Liver (tissue), 9 donors: ENCODE results near the gene PJA1. TPM values are rescaled to one million over a fixed set of nuclear protein-coding genes. Genes with fewer than 3 reads are reported as not detected.

Experiments
- DNase-seq: peaks from one replicate; pipeline ENCODE4 v3.0.0-alpha.2; 2017; ENCODE audit warnings: low spot score
- H3K27ac ChIP-seq, 2 donors: one replicate each; pipeline ENCODE4 v1.7.0; 2013; ENCODE audit warnings: inconsistent platforms in 2 of 2, low read length in 2 of 2, control low read depth in 1 of 2, low read depth in 1 of 2, mild to moderate bottlenecking in 1 of 2
- H3K27me3 ChIP-seq, 4 donors: one replicate each; pipeline versions ENCODE4 v1.6.1 to v1.7.0; 2013; ENCODE audit warnings: low read length in 3 of 4, inconsistent platforms in 1 of 4, mild to moderate bottlenecking in 1 of 4, moderate library complexity in 1 of 4; ENCODE audit not compliant: control insufficient read depth in 4 of 4, insufficient read depth in 4 of 4
- H3K36me3 ChIP-seq, 4 donors: one replicate each; pipeline versions ENCODE4 v1.6.1 to v1.7.0; 2013; ENCODE audit warnings: low read length in 3 of 4, mild to moderate bottlenecking in 3 of 4, low read depth in 1 of 4, moderate library complexity in 1 of 4; ENCODE audit not compliant: control insufficient read depth in 4 of 4, insufficient read depth in 3 of 4
- H3K4me1 ChIP-seq, 4 donors: one replicate each; pipeline versions ENCODE4 v1.6.1 to v1.7.0; 2013; ENCODE audit warnings: low read length in 3 of 4, mild to moderate bottlenecking in 3 of 4, moderate library complexity in 1 of 4; ENCODE audit not compliant: control insufficient read depth in 4 of 4, insufficient read depth in 4 of 4
- H3K4me3 ChIP-seq, 3 donors: one replicate each; pipeline versions ENCODE4 v1.6.1 to v1.7.0; 2013; ENCODE audit warnings: low read length in 3 of 3, control low read depth in 1 of 3, low read depth in 1 of 3, mild to moderate bottlenecking in 1 of 3
- H3K9ac ChIP-seq, 2 donors: one replicate each; pipeline ENCODE4 v1.7.0; 2013; ENCODE audit warnings: low read length in 2 of 2, mild to moderate bottlenecking in 2 of 2, moderate library complexity in 2 of 2, control low read depth in 1 of 2, low read depth in 1 of 2
- H3K9me3 ChIP-seq, 4 donors: one replicate each; pipeline versions ENCODE4 v1.6.1 to v1.7.0; 2013; ENCODE audit warnings: low read length in 3 of 4; ENCODE audit not compliant: control insufficient read depth in 4 of 4
- ATF3 ChIP-seq: IDR thresholded peaks from 2 replicates; pipeline ENCODE4 v1.6.1; 2016; ENCODE audit warnings: antibody characterized with exemption
- EGR1 ChIP-seq, 2 donors: IDR thresholded peaks; 2 replicates each; pipeline ENCODE4 v1.6.1; 2016 to 2018; ENCODE audit warnings: antibody characterized with exemption in 2 of 2, low read depth in 2 of 2
- FOXA1 ChIP-seq: IDR thresholded peaks from 2 replicates; pipeline ENCODE4 v1.6.1; 2016; ENCODE audit warnings: antibody characterized with exemption
- GABPA ChIP-seq, 2 donors: IDR thresholded peaks in 1 of 2; conservative IDR thresholded peaks in 1 of 2; 2 replicates each; pipeline ENCODE4 v1.6.1; 2016; ENCODE audit warnings: antibody characterized with exemption in 2 of 2, mild to moderate bottlenecking in 1 of 2, moderate library complexity in 1 of 2
- HNF4A ChIP-seq, 2 donors: conservative IDR thresholded peaks; 2 replicates each; pipeline ENCODE4 v1.6.1; 2016; ENCODE audit warnings: antibody characterized with exemption in 2 of 2, mild to moderate bottlenecking in 2 of 2
- HNF4G ChIP-seq: IDR thresholded peaks from 2 replicates; pipeline ENCODE4 v1.6.1; 2016; ENCODE audit warnings: antibody characterized with exemption
- JUND ChIP-seq, 2 donors: IDR thresholded peaks; 2 replicates each; pipeline ENCODE4 v1.6.1; 2016; ENCODE audit warnings: antibody characterized with exemption in 2 of 2
- NR2F2 ChIP-seq: IDR thresholded peaks from 2 replicates; pipeline ENCODE4 v1.6.1; 2016; ENCODE audit warnings: antibody characterized with exemption
- RAD21 ChIP-seq, 2 donors: IDR thresholded peaks; 2 replicates each; pipeline ENCODE4 v1.6.1; 2016; ENCODE audit warnings: antibody characterized with exemption in 2 of 2, mild to moderate bottlenecking in 2 of 2
- RXRA ChIP-seq, 2 donors: IDR thresholded peaks; 2 replicates each; pipeline ENCODE4 v1.6.1; 2017 to 2018; ENCODE audit warnings: antibody characterized with exemption in 2 of 2, mild to moderate bottlenecking in 1 of 2
- TAF1 ChIP-seq: conservative IDR thresholded peaks from 2 replicates; pipeline ENCODE4 v1.6.1; 2016; ENCODE audit warnings: antibody characterized with exemption, mild to moderate bottlenecking
- YY1 ChIP-seq: IDR thresholded peaks from 2 replicates; pipeline ENCODE4 v1.6.1; 2016; ENCODE audit warnings: antibody characterized with exemption, mild to moderate bottlenecking
- WGBS: extraction: QIAGEN DNeasy Blood & Tissue Kit; methylation state at CpG from one replicate; pipeline ENCODE4 v1.1.7; 2013; 5-methylcytosine and 5-hydroxymethylcytosine counted together
- polyA plus RNA-seq, 2 donors: library from polyadenylated mRNA; stranded (reverse) in 1 of 2; unstranded in 1 of 2; fragments of 200-250 nt in 1 of 2; fragments of >200 nt in 1 of 2; fragmentation: Nextera tagmentation in 1 of 2; extraction: Ambion mirVana in 1 of 2; gene quantifications; one replicate each; pipeline versions ENCODE4 v1.2.1 to v1.2.3, GENCODE V29; 2013 to 2015
- total RNA-seq, 2 donors: library from RNA; depleted of rRNA; stranded (reverse); fragments of >200 nt; gene quantifications; one replicate each; pipeline ENCODE4 v1.2.3, GENCODE V29; 2014
- TF ChIP-seq, protein P1 (sequence below): IDR thresholded peaks from 2 replicates; pipeline ENCODE4 v1.6.1; 2016; ENCODE audit warnings: antibody characterized with exemption
- TF ChIP-seq, protein P2 (sequence below): IDR thresholded peaks from 2 replicates; pipeline ENCODE4 v1.6.1; 2016; ENCODE audit warnings: antibody characterized with exemption
- TF ChIP-seq, protein P3 (sequence below): IDR thresholded peaks from 2 replicates; pipeline ENCODE4 v1.6.1; 2016; ENCODE audit warnings: antibody characterized with exemption, mild to moderate bottlenecking
- donor health status: healthy.
- donor health status: healthy.
- donor health status: healthy.
- donor health status: healthy.
- donor health status: healthy.

The PJA1 gene
- total and polyA plus RNA-seq, 4 donors: 4.6 to 6.0 (median 5.0) TPM

GRCh38 chrX:69172937-69173336, 7.7 kb upstream of the PJA1 start:
- WGBS: 80% methylated on average over 3 of the region's 3 CpGs
- no peaks in the 10 kb centered on the region for H3K4me1 ChIP-seq
- H3K27me3 ChIP-seq: no peaks in the 10 kb centered on the region
- no peak for DNase-seq
- H3K36me3 ChIP-seq: no peaks in the 10 kb centered on the region
- no peak overlapping the region for H3K27ac ChIP-seq
- no peak overlapping the region for H3K4me3 ChIP-seq
- TF ChIP-seq FOXA1 (no peak), GABPA (IDR thresholded peaks at IDR 0.05 in 1 of 2, conservative IDR thresholded peaks at IDR 0.05 in 1 of 2) (no peak), TAF1 (no peak), NR2F2 (no peak), EGR1 (IDR thresholded peaks at IDR 0.05; ENCODE audit: low read depth in 2 of 2) (no peak), YY1 (no peak), RXRA (IDR thresholded peaks at IDR 0.05) (no peak), ATF3 (no peak), RAD21 (IDR thresholded peaks at IDR 0.05) (no peak), HNF4G (no peak), JUND (IDR thresholded peaks at IDR 0.05) (no peak)
- TF ChIP-seq, protein P1, sequence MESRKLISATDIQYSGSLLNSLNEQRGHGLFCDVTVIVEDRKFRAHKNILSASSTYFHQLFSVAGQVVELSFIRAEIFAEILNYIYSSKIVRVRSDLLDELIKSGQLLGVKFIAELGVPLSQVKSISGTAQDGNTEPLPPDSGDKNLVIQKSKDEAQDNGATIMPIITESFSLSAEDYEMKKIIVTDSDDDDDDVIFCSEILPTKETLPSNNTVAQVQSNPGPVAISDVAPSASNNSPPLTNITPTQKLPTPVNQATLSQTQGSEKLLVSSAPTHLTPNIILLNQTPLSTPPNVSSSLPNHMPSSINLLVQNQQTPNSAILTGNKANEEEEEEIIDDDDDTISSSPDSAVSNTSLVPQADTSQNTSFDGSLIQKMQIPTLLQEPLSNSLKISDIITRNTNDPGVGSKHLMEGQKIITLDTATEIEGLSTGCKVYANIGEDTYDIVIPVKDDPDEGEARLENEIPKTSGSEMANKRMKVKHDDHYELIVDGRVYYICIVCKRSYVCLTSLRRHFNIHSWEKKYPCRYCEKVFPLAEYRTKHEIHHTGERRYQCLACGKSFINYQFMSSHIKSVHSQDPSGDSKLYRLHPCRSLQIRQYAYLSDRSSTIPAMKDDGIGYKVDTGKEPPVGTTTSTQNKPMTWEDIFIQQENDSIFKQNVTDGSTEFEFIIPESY: no peak
- TF ChIP-seq, protein P2, sequence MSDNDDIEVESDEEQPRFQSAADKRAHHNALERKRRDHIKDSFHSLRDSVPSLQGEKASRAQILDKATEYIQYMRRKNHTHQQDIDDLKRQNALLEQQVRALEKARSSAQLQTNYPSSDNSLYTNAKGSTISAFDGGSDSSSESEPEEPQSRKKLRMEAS: no peak
- no peak overlapping the region for H3K9ac ChIP-seq
- H3K9me3 ChIP-seq: peaks cover 0 to 7% (median 2%) of the 10 kb centered on the region in 4 donors

- TF ChIP-seq GABPA (IDR thresholded peaks at IDR 0.05 in 1 of 2, conservative IDR thresholded peaks at IDR 0.05 in 1 of 2) (no peak), TAF1 (no peak), HNF4A (conservative IDR thresholded peaks at IDR 0.05) (no peak)
- TF ChIP-seq, protein P3, sequence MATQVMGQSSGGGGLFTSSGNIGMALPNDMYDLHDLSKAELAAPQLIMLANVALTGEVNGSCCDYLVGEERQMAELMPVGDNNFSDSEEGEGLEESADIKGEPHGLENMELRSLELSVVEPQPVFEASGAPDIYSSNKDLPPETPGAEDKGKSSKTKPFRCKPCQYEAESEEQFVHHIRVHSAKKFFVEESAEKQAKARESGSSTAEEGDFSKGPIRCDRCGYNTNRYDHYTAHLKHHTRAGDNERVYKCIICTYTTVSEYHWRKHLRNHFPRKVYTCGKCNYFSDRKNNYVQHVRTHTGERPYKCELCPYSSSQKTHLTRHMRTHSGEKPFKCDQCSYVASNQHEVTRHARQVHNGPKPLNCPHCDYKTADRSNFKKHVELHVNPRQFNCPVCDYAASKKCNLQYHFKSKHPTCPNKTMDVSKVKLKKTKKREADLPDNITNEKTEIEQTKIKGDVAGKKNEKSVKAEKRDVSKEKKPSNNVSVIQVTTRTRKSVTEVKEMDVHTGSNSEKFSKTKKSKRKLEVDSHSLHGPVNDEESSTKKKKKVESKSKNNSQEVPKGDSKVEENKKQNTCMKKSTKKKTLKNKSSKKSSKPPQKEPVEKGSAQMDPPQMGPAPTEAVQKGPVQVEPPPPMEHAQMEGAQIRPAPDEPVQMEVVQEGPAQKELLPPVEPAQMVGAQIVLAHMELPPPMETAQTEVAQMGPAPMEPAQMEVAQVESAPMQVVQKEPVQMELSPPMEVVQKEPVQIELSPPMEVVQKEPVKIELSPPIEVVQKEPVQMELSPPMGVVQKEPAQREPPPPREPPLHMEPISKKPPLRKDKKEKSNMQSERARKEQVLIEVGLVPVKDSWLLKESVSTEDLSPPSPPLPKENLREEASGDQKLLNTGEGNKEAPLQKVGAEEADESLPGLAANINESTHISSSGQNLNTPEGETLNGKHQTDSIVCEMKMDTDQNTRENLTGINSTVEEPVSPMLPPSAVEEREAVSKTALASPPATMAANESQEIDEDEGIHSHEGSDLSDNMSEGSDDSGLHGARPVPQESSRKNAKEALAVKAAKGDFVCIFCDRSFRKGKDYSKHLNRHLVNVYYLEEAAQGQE: no peak
- no peaks in the 10 kb centered on the region for H3K4me1 ChIP-seq
- H3K27ac ChIP-seq: no peak overlapping the region
- no peaks in the 10 kb centered on the region for H3K27me3 ChIP-seq
- peaks cover 0 to 3% (median under 1%) of the 10 kb centered on the region in 4 donors for H3K9me3 ChIP-seq
- no peaks in the 10 kb centered on the region for H3K36me3 ChIP-seq
- H3K9ac ChIP-seq: no peak overlapping the region
- DNase-seq: no peak
- no peak overlapping the region for H3K4me3 ChIP-seq
Measured at GRCh38 chrX:69170319-69170718, 5.1 kb upstream of the PJA1 start.
